WTC11 (cell line): ENCODE results near the gene CARD19. TPM values are rescaled to one million over a fixed set of nuclear protein-coding genes. Genes with fewer than 3 reads are reported as not detected.

ENCODE experiments used
- ATAC-seq: fragments of 200-7000 bp; cut with Tn5 transposase; 2 replicates; pipeline ENCODE4 v1.10.0; 2021; ENCODE audit warnings: mild to moderate bottlenecking, moderate library complexity
- CTCF ChIA-PET: fragments of 300-600 bp; sonication (Branson Sonifier 250); formaldehyde crosslinking; loops from one replicate; lab custom pipeline; 2021; ENCODE audit warnings: antibody characterized with exemption; lab: Charles Lee
- POLR2A ChIA-PET: fragments of 350-600 bp; sonication (Branson Sonifier 250); formaldehyde crosslinking; loops from one replicate; lab custom pipeline; 2021; ENCODE audit warnings: antibody characterized with exemption; lab: Charles Lee
- DNase-seq: peaks from one replicate; pipeline ENCODE4 v3.0.0; 2021; ENCODE audit warnings: low spot score
- H3K27ac Mint-ChIP-seq: 2 replicates; pipeline ENCODE4 v1.8.0; 2021; ENCODE audit warnings: mixed read lengths
- H3K27me3 Mint-ChIP-seq: 2 replicates; pipeline ENCODE4 v1.8.0; 2021; ENCODE audit warnings: low read depth, mild to moderate bottlenecking, moderate library complexity, mixed read lengths
- H3K36me3 Mint-ChIP-seq: 2 replicates; pipeline ENCODE4 v1.8.0; 2021; ENCODE audit warnings: mixed read lengths
- H3K4me1 Mint-ChIP-seq: 2 replicates; pipeline ENCODE4 v1.8.0; 2022; ENCODE audit warnings: mixed read lengths
- H3K4me3 Mint-ChIP-seq: 2 replicates; pipeline ENCODE4 v1.8.0; 2021; ENCODE audit warnings: mild to moderate bottlenecking, moderate library complexity, mixed read lengths
- H3K9me3 Mint-ChIP-seq: 2 replicates; pipeline ENCODE4 v1.8.0; 2021; ENCODE audit warnings: mixed read lengths
- CREB1 ChIP-seq: sonication (generic); formaldehyde crosslinking; IDR thresholded peaks from 2 replicates; pipeline ENCODE4 v1.8.0; 2023; ENCODE audit warnings: mild to moderate bottlenecking, missing genetic modification reagents
- CREM ChIP-seq: sonication (generic); formaldehyde crosslinking; IDR thresholded peaks from 2 replicates; pipeline ENCODE4 v1.8.1; 2022; ENCODE audit warnings: mild to moderate bottlenecking, missing genetic modification reagents, moderate library complexity
- MLX ChIP-seq: sonication (generic); formaldehyde crosslinking; IDR thresholded peaks from 2 replicates; pipeline ENCODE4 v1.8.1; 2023; ENCODE audit warnings: mild to moderate bottlenecking, missing genetic modification reagents, moderate library complexity
- MXD4 ChIP-seq: fragments of 250-450 bp; sonication (Bioruptor Pico); IDR thresholded peaks from 2 replicates; pipeline ENCODE4 v1.8.0; 2021; ENCODE audit warnings: mild to moderate bottlenecking, moderate library complexity, borderline replicate concordance
- MYBL2 ChIP-seq: sonication (generic); formaldehyde crosslinking; IDR thresholded peaks from 2 replicates; pipeline ENCODE4 v1.8.1; 2023; ENCODE audit warnings: mild to moderate bottlenecking, moderate library complexity, missing genetic modification reagents
- NFYB ChIP-seq: sonication (generic); formaldehyde crosslinking; conservative IDR thresholded peaks from 2 replicates; pipeline ENCODE4 v1.8.0; 2022; ENCODE audit warnings: low read depth, missing genetic modification reagents
- NR2C2 ChIP-seq: sonication (generic); formaldehyde crosslinking; IDR thresholded peaks from 2 replicates; pipeline ENCODE4 v1.8.0; 2022; ENCODE audit warnings: mild to moderate bottlenecking, missing genetic modification reagents
- NR3C1 ChIP-seq: sonication (generic); formaldehyde crosslinking; conservative IDR thresholded peaks from 2 replicates; pipeline ENCODE4 v1.8.1; 2023; ENCODE audit warnings: low read depth, mild to moderate bottlenecking, missing genetic modification reagents
- TP53 ChIP-seq: sonication (generic); formaldehyde crosslinking; IDR thresholded peaks from 2 replicates; pipeline ENCODE4 v1.8.1; 2023; ENCODE audit warnings: mild to moderate bottlenecking, missing genetic modification reagents
- ZNF263 ChIP-seq: sonication (generic); formaldehyde crosslinking; IDR thresholded peaks from 2 replicates; pipeline ENCODE4 v1.8.1; 2022; ENCODE audit warnings: low read depth, mild to moderate bottlenecking, moderate library complexity, missing genetic modification reagents
- ZNF416 ChIP-seq: fragments of 250-450 bp; sonication (Bioruptor Pico); IDR thresholded peaks from 2 replicates; pipeline ENCODE4 v1.9.0; 2021; ENCODE audit warnings: mild to moderate bottlenecking, inconsistent platforms
- ZNF671 ChIP-seq: fragments of 250-450 bp; sonication (Bioruptor Pico); IDR thresholded peaks from 2 replicates; pipeline ENCODE4 v1.8.0; 2021; ENCODE audit warnings: mild to moderate bottlenecking
- total RNA-seq: library from RNA; stranded (reverse); gene quantifications from 3 replicates; pipeline ENCODE4 v1.2.3, GENCODE V29; 2021
- TF ChIP-seq, protein P1 (sequence below): sonication (generic); formaldehyde crosslinking; IDR thresholded peaks from 2 replicates; pipeline ENCODE4 v1.8.0; 2022; ENCODE audit warnings: mild to moderate bottlenecking, missing genetic modification reagents
- TF ChIP-seq, protein P2 (sequence below): sonication (generic); formaldehyde crosslinking; IDR thresholded peaks from 2 replicates; pipeline ENCODE4 v1.8.0; 2022; ENCODE audit warnings: mild to moderate bottlenecking, missing genetic modification reagents
- TF ChIP-seq, protein P3 (sequence below): sonication (generic); formaldehyde crosslinking; IDR thresholded peaks from 2 replicates; pipeline ENCODE4 v1.8.1; 2023; ENCODE audit warnings: mild to moderate bottlenecking, moderate library complexity, missing genetic modification reagents
- TF ChIP-seq, protein P4 (sequence below): sonication (generic); formaldehyde crosslinking; IDR thresholded peaks from 2 replicates; pipeline ENCODE4 v1.8.1; 2023; ENCODE audit warnings: mild to moderate bottlenecking, missing genetic modification reagents, borderline replicate concordance
- TF ChIP-seq, protein P5 (sequence below): sonication (generic); formaldehyde crosslinking; conservative IDR thresholded peaks from 2 replicates; pipeline ENCODE4 v1.8.1; 2023; ENCODE audit warnings: mild to moderate bottlenecking, low read depth, missing genetic modification reagents, moderate library complexity

CARD19 gene
- total RNA-seq, 1 experiment from 2014 or later = 34.5 TPM

DNA sequence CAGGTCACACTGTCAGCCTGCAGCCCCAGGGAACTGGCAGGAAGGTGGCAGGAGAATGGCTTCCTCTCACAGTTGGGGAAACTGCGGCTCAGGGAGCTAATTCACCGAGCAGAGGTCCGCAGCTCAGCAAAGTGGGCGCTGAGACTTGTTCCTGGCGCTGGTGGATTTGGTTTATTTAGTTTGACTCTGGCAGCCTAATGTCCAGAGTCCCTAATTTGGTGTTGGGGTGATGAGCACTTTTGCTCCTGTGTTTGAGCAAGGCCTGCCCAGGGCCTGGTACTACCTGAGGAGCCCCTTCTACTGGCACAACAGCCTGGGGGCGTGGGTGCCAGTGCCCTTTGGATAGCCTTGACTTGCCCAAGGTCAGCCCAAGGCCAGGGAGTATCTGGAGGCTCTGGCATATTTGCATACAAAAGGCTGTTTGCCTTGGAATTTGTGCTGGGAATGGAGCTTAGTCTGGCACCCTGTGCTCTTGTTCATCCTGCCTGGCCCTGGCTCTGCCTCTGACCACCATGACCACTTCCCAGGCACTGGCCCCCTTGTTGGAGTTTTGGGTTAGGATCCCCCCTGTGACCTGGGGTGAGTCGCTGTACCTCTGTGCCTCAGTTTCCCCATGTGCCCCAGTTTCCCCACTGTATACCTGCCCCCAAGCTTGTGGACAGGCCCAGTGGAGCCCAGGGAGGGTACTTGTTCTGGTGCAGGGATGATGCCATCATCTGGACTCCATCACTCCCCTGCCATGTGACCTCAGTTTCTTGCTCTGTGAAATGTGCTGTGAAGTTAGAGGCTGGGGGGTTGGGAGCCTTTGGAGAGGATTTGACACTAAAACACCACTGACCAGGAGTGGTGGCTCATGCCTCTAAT is 36.1 kb upstream of the CARD19 start:
- H3K27ac Mint-ChIP-seq = no peak overlapping the region
- ATAC-seq (0 out of 2 replicates have a peak, but pooled peaks have one; percentile 3), DNase-seq (no peak)
- POLR2A ChIA-PET = interaction anchor here (1.0 kb wide), 1 partner anchor 50 kb away, joined by 3 read pairs; no protein-coding TSS in a partner anchor
- H3K27me3 Mint-ChIP-seq = peaks cover 17% of the 10 kb centered on the region
- no peaks in the 10 kb centered on the region for H3K36me3 Mint-ChIP-seq
- peak overlapping the region; percentile 68 for H3K4me3 Mint-ChIP-seq
- H3K4me1 Mint-ChIP-seq = peaks cover 47% of the 10 kb centered on the region
- no peaks in the 10 kb centered on the region for H3K9me3 Mint-ChIP-seq
- TF ChIP-seq MXD4 (CRISPR knock-in tag) = no peak
- TF ChIP-seq, protein P1, sequence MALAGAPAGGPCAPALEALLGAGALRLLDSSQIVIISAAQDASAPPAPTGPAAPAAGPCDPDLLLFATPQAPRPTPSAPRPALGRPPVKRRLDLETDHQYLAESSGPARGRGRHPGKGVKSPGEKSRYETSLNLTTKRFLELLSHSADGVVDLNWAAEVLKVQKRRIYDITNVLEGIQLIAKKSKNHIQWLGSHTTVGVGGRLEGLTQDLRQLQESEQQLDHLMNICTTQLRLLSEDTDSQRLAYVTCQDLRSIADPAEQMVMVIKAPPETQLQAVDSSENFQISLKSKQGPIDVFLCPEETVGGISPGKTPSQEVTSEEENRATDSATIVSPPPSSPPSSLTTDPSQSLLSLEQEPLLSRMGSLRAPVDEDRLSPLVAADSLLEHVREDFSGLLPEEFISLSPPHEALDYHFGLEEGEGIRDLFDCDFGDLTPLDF = no peak
- no peak for TF ChIP-seq MLX (CRISPR knock-in tag)
- no peak for TF ChIP-seq NR3C1
- TF ChIP-seq TP53 = no peak
- no peak for TF ChIP-seq MYBL2 (CRISPR knock-in tag)
- no peak for TF ChIP-seq NR2C2
- TF ChIP-seq, protein P2, sequence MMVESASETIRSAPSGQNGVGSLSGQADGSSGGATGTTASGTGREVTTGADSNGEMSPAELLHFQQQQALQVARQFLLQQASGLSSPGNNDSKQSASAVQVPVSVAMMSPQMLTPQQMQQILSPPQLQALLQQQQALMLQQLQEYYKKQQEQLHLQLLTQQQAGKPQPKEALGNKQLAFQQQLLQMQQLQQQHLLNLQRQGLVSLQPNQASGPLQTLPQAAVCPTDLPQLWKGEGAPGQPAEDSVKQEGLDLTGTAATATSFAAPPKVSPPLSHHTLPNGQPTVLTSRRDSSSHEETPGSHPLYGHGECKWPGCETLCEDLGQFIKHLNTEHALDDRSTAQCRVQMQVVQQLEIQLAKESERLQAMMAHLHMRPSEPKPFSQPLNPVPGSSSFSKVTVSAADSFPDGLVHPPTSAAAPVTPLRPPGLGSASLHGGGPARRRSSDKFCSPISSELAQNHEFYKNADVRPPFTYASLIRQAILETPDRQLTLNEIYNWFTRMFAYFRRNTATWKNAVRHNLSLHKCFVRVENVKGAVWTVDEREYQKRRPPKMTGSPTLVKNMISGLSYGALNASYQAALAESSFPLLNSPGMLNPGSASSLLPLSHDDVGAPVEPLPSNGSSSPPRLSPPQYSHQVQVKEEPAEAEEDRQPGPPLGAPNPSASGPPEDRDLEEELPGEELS = no peak
- TF ChIP-seq, protein P3, sequence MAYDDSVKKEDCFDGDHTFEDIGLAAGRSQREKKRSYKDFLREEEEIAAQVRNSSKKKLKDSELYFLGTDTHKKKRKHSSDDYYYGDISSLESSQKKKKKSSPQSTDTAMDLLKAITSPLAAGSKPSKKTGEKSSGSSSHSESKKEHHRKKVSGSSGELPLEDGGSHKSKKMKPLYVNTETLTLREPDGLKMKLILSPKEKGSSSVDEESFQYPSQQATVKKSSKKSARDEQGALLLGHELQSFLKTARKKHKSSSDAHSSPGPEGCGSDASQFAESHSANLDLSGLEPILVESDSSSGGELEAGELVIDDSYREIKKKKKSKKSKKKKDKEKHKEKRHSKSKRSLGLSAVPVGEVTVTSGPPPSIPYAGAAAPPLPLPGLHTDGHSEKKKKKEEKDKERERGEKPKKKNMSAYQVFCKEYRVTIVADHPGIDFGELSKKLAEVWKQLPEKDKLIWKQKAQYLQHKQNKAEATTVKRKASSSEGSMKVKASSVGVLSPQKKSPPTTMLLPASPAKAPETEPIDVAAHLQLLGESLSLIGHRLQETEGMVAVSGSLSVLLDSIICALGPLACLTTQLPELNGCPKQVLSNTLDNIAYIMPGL = no peak
- no peak for TF ChIP-seq CREB1
- TF ChIP-seq ZNF263 = no peak
- no peak for TF ChIP-seq CREM (CRISPR knock-in tag)
- no peak for TF ChIP-seq NFYB (CRISPR knock-in tag)
- TF ChIP-seq, protein P4, sequence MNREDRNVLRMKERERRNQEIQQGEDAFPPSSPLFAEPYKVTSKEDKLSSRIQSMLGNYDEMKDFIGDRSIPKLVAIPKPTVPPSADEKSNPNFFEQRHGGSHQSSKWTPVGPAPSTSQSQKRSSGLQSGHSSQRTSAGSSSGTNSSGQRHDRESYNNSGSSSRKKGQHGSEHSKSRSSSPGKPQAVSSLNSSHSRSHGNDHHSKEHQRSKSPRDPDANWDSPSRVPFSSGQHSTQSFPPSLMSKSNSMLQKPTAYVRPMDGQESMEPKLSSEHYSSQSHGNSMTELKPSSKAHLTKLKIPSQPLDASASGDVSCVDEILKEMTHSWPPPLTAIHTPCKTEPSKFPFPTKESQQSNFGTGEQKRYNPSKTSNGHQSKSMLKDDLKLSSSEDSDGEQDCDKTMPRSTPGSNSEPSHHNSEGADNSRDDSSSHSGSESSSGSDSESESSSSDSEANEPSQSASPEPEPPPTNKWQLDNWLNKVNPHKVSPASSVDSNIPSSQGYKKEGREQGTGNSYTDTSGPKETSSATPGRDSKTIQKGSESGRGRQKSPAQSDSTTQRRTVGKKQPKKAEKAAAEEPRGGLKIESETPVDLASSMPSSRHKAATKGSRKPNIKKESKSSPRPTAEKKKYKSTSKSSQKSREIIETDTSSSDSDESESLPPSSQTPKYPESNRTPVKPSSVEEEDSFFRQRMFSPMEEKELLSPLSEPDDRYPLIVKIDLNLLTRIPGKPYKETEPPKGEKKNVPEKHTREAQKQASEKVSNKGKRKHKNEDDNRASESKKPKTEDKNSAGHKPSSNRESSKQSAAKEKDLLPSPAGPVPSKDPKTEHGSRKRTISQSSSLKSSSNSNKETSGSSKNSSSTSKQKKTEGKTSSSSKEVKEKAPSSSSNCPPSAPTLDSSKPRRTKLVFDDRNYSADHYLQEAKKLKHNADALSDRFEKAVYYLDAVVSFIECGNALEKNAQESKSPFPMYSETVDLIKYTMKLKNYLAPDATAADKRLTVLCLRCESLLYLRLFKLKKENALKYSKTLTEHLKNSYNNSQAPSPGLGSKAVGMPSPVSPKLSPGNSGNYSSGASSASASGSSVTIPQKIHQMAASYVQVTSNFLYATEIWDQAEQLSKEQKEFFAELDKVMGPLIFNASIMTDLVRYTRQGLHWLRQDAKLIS (CRISPR knock-in tag) = no peak
- TF ChIP-seq, protein P5, sequence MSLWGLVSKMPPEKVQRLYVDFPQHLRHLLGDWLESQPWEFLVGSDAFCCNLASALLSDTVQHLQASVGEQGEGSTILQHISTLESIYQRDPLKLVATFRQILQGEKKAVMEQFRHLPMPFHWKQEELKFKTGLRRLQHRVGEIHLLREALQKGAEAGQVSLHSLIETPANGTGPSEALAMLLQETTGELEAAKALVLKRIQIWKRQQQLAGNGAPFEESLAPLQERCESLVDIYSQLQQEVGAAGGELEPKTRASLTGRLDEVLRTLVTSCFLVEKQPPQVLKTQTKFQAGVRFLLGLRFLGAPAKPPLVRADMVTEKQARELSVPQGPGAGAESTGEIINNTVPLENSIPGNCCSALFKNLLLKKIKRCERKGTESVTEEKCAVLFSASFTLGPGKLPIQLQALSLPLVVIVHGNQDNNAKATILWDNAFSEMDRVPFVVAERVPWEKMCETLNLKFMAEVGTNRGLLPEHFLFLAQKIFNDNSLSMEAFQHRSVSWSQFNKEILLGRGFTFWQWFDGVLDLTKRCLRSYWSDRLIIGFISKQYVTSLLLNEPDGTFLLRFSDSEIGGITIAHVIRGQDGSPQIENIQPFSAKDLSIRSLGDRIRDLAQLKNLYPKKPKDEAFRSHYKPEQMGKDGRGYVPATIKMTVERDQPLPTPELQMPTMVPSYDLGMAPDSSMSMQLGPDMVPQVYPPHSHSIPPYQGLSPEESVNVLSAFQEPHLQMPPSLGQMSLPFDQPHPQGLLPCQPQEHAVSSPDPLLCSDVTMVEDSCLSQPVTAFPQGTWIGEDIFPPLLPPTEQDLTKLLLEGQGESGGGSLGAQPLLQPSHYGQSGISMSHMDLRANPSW (CRISPR knock-in tag) = no peak
- TF ChIP-seq ZNF416 = no peak
- TF ChIP-seq ZNF671 = no peak
- TF ChIP-seq, all 79 proteins: peak for 0
- CTCF ChIA-PET = interaction anchor here (0.8 to 2.4 kb wide), 7 partner anchors 19 to 94 kb away, joined by 3 to 9 read pairs (median 3); no protein-coding TSS in a partner anchor
